Activated CD8-positive, alpha-beta T cell treated with anti-CD3 and anti-CD28 coated beads, Interleukin-2, amount 10 ng/mL, durations not matched to agents 7 days and 5 days (primary cell): ENCODE data around the gene COX5B. TPM values are rescaled to one million over a fixed set of nuclear protein-coding genes. Genes with fewer than 3 reads are reported as not detected.
A peak's percentile ranks its signal among the peaks of the same experiment; 100 is the strongest.
"Not testable (repeated sequence)": the region's sequence is repeated elsewhere in the genome, so short reads cannot be mapped to it uniquely, and the experiment has no call there.

ENCODE experiments used
- ATAC-seq: fragments of 150-1000 bp; cut with Tn5 transposase; one replicate; pipeline ENCODE4 v1.10.0; 2021; ENCODE audit warnings: moderate library complexity
- CTCF ChIA-PET: fragments of 350-600 bp; sonication (Branson Sonifier 250); formaldehyde crosslinking; loops from one replicate; lab custom pipeline; 2021; ENCODE audit warnings: antibody characterized with exemption; lab: Charles Lee
- POLR2A ChIA-PET: fragments of 350-600 bp; sonication (Branson Sonifier 250); formaldehyde crosslinking; loops from one replicate; lab custom pipeline; 2021; ENCODE audit warnings: antibody characterized with exemption; lab: Charles Lee
- DNase-seq: peaks from one replicate; pipeline ENCODE4 v3.0.0-alpha.2; 2020
- H3K27ac Mint-ChIP-seq: one replicate; pipeline ENCODE4 v1.8.0; 2021; ENCODE audit warnings: mild to moderate bottlenecking, mixed read lengths
- H3K27me3 Mint-ChIP-seq: one replicate; pipeline ENCODE4 v1.8.0; 2021; ENCODE audit warnings: low read depth, mixed read lengths
- H3K36me3 Mint-ChIP-seq: one replicate; pipeline ENCODE4 v1.8.0; 2021; ENCODE audit warnings: low read depth, mixed read lengths
- H3K4me1 Mint-ChIP-seq: one replicate; pipeline ENCODE4 v1.8.0; 2021; ENCODE audit warnings: low read depth, mixed read lengths
- H3K4me3 Mint-ChIP-seq: one replicate; pipeline ENCODE4 v1.8.0; 2021; ENCODE audit warnings: mild to moderate bottlenecking, mixed read lengths
- H3K9me3 Mint-ChIP-seq: one replicate; pipeline ENCODE4 v1.8.0; 2022; ENCODE audit warnings: mixed read lengths; ENCODE audit not compliant: insufficient read depth
- total RNA-seq, 2 experiments: library from RNA; stranded (reverse); gene quantifications; one replicate each; pipeline ENCODE4 v1.2.3, GENCODE V29; 2021

The COX5B gene
- total RNA-seq, 2 experiments from 2014 or later: 215 to 216 TPM

GRCh38 chr2:97675430-97676113 lies 29.7 kb downstream of the COX5B start:
- DNase-seq: no peak
- CTCF ChIA-PET: interaction anchor here (0.9 to 3.6 kb wide), 6 partner anchors 9 to 24 kb away, joined by 3 to 27 read pairs (median 8); partner anchors contain the start of gene ACTR1B
- peaks cover 29% of the 10 kb centered on the region for H3K4me1 Mint-ChIP-seq
- H3K9me3 Mint-ChIP-seq: no peaks in the 10 kb centered on the region
- H3K27me3 Mint-ChIP-seq: peaks cover 2% of the 10 kb centered on the region
- H3K4me3 Mint-ChIP-seq: no peak overlapping the region
- no peak for ATAC-seq
- POLR2A ChIA-PET: interaction anchor here (1.2 to 3.4 kb wide), 3 partner anchors 11 to 29 kb away, joined by 3 to 18 read pairs (median 4); partner anchors contain the start of genes ACTR1B and COX5B
- H3K27ac Mint-ChIP-seq: no peak overlapping the region
- no peaks in the 10 kb centered on the region for H3K36me3 Mint-ChIP-seq

- H3K4me1 Mint-ChIP-seq: peaks cover 29% of the 10 kb centered on the region
- no peak overlapping the region for H3K4me3 Mint-ChIP-seq
- H3K36me3 Mint-ChIP-seq: no peaks in the 10 kb centered on the region
- H3K27me3 Mint-ChIP-seq: peaks cover 4% of the 10 kb centered on the region
- no peak for DNase-seq
- peak; percentile 63 for ATAC-seq
- no peak overlapping the region for H3K27ac Mint-ChIP-seq
- ChIA-PET CTCF (interaction anchor here (0.7 to 3.6 kb wide), 7 partner anchors 8 to 130 kb away, joined by 3 to 27 read pairs (median 6); partner anchors contain the start of gene ACTR1B), POLR2A (interaction anchor here (1.5 to 3.4 kb wide), 3 partner anchors 11 to 30 kb away, joined by 3 to 18 read pairs (median 6); partner anchors contain the start of genes ACTR1B and COX5B)
- H3K9me3 Mint-ChIP-seq: no peaks in the 10 kb centered on the region
These were observed 30.8 kb downstream of the COX5B start for GRCh38 chr2:97676620-97677019.

GRCh38 chr2:97677480-97677879 lies 31.6 kb downstream of the COX5B start:
- POLR2A ChIA-PET: interaction anchor here (1.5 to 3.4 kb wide), 3 partner anchors 10 to 31 kb away, joined by 3 to 18 read pairs (median 6); partner anchors contain the start of genes ACTR1B and COX5B
- CTCF ChIA-PET: interaction anchor here (2.0 to 3.6 kb wide), 3 partner anchors 10 to 22 kb away, joined by 6 to 27 read pairs (median 13); partner anchors contain the start of gene ACTR1B
- peaks cover 29% of the 10 kb centered on the region for H3K4me1 Mint-ChIP-seq
- H3K36me3 Mint-ChIP-seq: no peaks in the 10 kb centered on the region
- H3K27ac Mint-ChIP-seq: no peak overlapping the region
- ATAC-seq: no peak
- H3K9me3 Mint-ChIP-seq: no peaks in the 10 kb centered on the region
- H3K27me3 Mint-ChIP-seq: peaks cover 4% of the 10 kb centered on the region
- DNase-seq: no peak
- H3K4me3 Mint-ChIP-seq: no peak overlapping the region

- CTCF ChIA-PET: interaction anchor here (1.3 to 3.6 kb wide), 2 partner anchors 13 to 21 kb away, joined by 8 to 27 read pairs; partner anchors contain the start of gene ACTR1B
- DNase-seq (no peak), ATAC-seq (no peak)
- Mint-ChIP-seq H3K27me3 (peaks cover 4% of the 10 kb centered on the region), H3K4me3 (no peak overlapping the region), H3K4me1 (peaks cover 24% of the 10 kb centered on the region), H3K36me3 (no peaks in the 10 kb centered on the region), H3K9me3 (no peaks in the 10 kb centered on the region), H3K27ac (no peak overlapping the region)
- POLR2A ChIA-PET: no interaction called here
These were observed 32.4 kb downstream of the COX5B start for GRCh38 chr2:97678298-97678697.

GRCh38 chr2:97687235-97687634 lies 41.4 kb downstream of the COX5B start:
- peak; percentile 63 for ATAC-seq
- not testable (repeated sequence) for H3K27ac Mint-ChIP-seq, H3K4me3 Mint-ChIP-seq, H3K36me3 Mint-ChIP-seq, H3K9me3 Mint-ChIP-seq, H3K27me3 Mint-ChIP-seq
- peaks cover 18% of the 10 kb centered on the region for H3K4me1 Mint-ChIP-seq
- ChIA-PET CTCF (interaction anchor here (1.0 to 3.0 kb wide), 8 partner anchors 10 to 96 kb away, joined by 4 to 21 read pairs (median 6); partner anchors contain the start of gene ACTR1B), POLR2A (interaction anchor here (0.6 to 1.8 kb wide), 3 partner anchors 10 to 41 kb away, joined by 3 to 6 read pairs (median 6); partner anchors contain the start of gene COX5B)
- peak; percentile 65 for DNase-seq

- H3K36me3 Mint-ChIP-seq: no peaks in the 10 kb centered on the region
- H3K27me3 Mint-ChIP-seq: no peaks in the 10 kb centered on the region
- no peak overlapping the region for H3K27ac Mint-ChIP-seq
- ChIA-PET CTCF (interaction anchor here (0.9 to 3.0 kb wide), 8 partner anchors 9 to 97 kb away, joined by 3 to 21 read pairs (median 6); partner anchors contain the start of gene ACTR1B), POLR2A (interaction anchor here (0.6 to 1.8 kb wide), 3 partner anchors 11 to 97 kb away, joined by 3 to 6 read pairs (median 4); partner anchors contain the start of gene COX5B)
- peak; percentile 53 for ATAC-seq
- no peaks in the 10 kb centered on the region for H3K9me3 Mint-ChIP-seq
- peaks cover 18% of the 10 kb centered on the region for H3K4me1 Mint-ChIP-seq
- DNase-seq: no peak
- H3K4me3 Mint-ChIP-seq: no peak overlapping the region
These were observed 42.4 kb downstream of the COX5B start for GRCh38 chr2:97688062-97688827.

GRCh38 chr2:97691166-97691565 lies 45.3 kb downstream of the COX5B start:
- H3K27me3 Mint-ChIP-seq: no peaks in the 10 kb centered on the region
- H3K9me3 Mint-ChIP-seq: no peaks in the 10 kb centered on the region
- no peak overlapping the region for H3K27ac Mint-ChIP-seq
- CTCF ChIA-PET: interaction anchor here (1.0 to 1.6 kb wide), 3 partner anchors 9 to 100 kb away, joined by 4 to 8 read pairs (median 6); partner anchors contain the start of gene ACTR1B
- no peak for ATAC-seq
- H3K4me1 Mint-ChIP-seq: peaks cover 16% of the 10 kb centered on the region
- no peak for DNase-seq
- H3K36me3 Mint-ChIP-seq: no peaks in the 10 kb centered on the region
- POLR2A ChIA-PET: interaction anchor here (1.5 kb wide), 1 partner anchor 27 kb away, joined by 4 read pairs; no protein-coding TSS in a partner anchor
- no peak overlapping the region for H3K4me3 Mint-ChIP-seq

GRCh38 chr2:97693476-97693875 lies 47.6 kb downstream of the COX5B start:
- Mint-ChIP-seq H3K4me3 (no peak overlapping the region), H3K9me3 (no peaks in the 10 kb centered on the region), H3K4me1 (peaks cover 12% of the 10 kb centered on the region), H3K36me3 (no peaks in the 10 kb centered on the region), H3K27me3 (no peaks in the 10 kb centered on the region), H3K27ac (no peak overlapping the region)
- DNase-seq (no peak), ATAC-seq (no peak)
- CTCF ChIA-PET: no interaction called here
- POLR2A ChIA-PET: no interaction called here

GRCh38 chr2:97695744-97696143 lies 49.9 kb downstream of the COX5B start:
- Mint-ChIP-seq H3K27ac (no peak overlapping the region), H3K36me3 (no peaks in the 10 kb centered on the region), H3K4me1 (peaks cover 13% of the 10 kb centered on the region), H3K27me3 (peaks cover 2% of the 10 kb centered on the region), H3K9me3 (no peaks in the 10 kb centered on the region), H3K4me3 (no peak overlapping the region)
- POLR2A ChIA-PET: interaction anchor here (0.7 to 3.3 kb wide), 3 partner anchors 32 to 1173 kb away, joined by 5 to 20 read pairs (median 5); partner anchors contain the start of genes ACTR1B and COX5B
- DNase-seq: no peak
- ATAC-seq: no peak
- CTCF ChIA-PET: interaction anchor here (1.2 to 7.5 kb wide), 10 partner anchors 16 to 105 kb away, joined by 3 to 176 read pairs (median 20); partner anchors contain the start of genes ACTR1B, ANKRD36B, COX5B and ZAP70

- CTCF ChIA-PET: interaction anchor here (0.7 to 7.5 kb wide), 28 partner anchors 9 to 1634 kb away, joined by 3 to 176 read pairs (median 6); partner anchors contain the start of genes ACTR1B, ANKRD36B, COX5B and ZAP70
- Mint-ChIP-seq H3K27me3 (peaks cover 2% of the 10 kb centered on the region), H3K9me3 (no peaks in the 10 kb centered on the region), H3K36me3 (no peaks in the 10 kb centered on the region), H3K4me1 (peaks cover 13% of the 10 kb centered on the region), H3K4me3 (peak overlapping the region; percentile 10), H3K27ac (no peak overlapping the region)
- peak; percentile 96 for DNase-seq
- ATAC-seq: peak; percentile 93
- POLR2A ChIA-PET: interaction anchor here (0.7 to 3.3 kb wide), 5 partner anchors 34 to 1546 kb away, joined by 3 to 20 read pairs (median 7); partner anchors contain the start of genes ACTR1B and COX5B
These were observed 51.7 kb downstream of the COX5B start for GRCh38 chr2:97697252-97698235.
